ENCODE measurements around the gene ATF6B.

ATF6B gene

GRCh38 chr6:32081168-32081990 is 46.7 kb downstream of the ATF6B start:
- Histone ChIP-seq H3K9me3 (ENCODE audit: insufficient read depth, low read length) (no peaks in the 10 kb centered on the region), H3K27me3 (ENCODE audit: low read depth, low read length) (peaks cover 59% of the 10 kb centered on the region), H3K27ac (ENCODE audit: low read length) (no peak overlapping the region), H3K4me2 (ENCODE audit: low read length) (no peak overlapping the region), H4K20me1 (ENCODE audit: insufficient read depth, low read length) (peaks cover 3% of the 10 kb centered on the region; the same call in 1 of the 2 replicates), H3K4me3 (ENCODE audit: low read length) (no peak overlapping the region), H2AFZ (ENCODE audit: low read depth, low read length) (no peak overlapping the region), H3K79me2 (ENCODE audit: low read length) (no peaks in the 10 kb centered on the region), H3K36me3 (replicated peaks; ENCODE audit: low read depth, low read length) (no peaks in the 10 kb centered on the region), H3K9ac (ENCODE audit: low read length) (no peak overlapping the region), H3K4me1 (ENCODE audit: low read length) (peaks cover 6% of the 10 kb centered on the region)
- TF ChIP-seq EZH2phosphoT487 (IDR thresholded peaks at IDR 0.05; ENCODE audit: low read depth) = no peak
- no peak for TF ChIP-seq CTCF (IDR thresholded peaks at IDR 0.05; ENCODE audit: low read depth, low read length)

- Histone ChIP-seq H3K79me2 (ENCODE audit: low read length) (no peaks in the 10 kb centered on the region), H3K4me3 (ENCODE audit: low read length) (no peak overlapping the region), H3K4me2 (ENCODE audit: low read length) (no peak overlapping the region), H3K36me3 (replicated peaks; ENCODE audit: low read depth, low read length) (no peaks in the 10 kb centered on the region), H2AFZ (ENCODE audit: low read depth, low read length) (no peak overlapping the region), H3K27me3 (ENCODE audit: low read depth, low read length) (peaks cover 50% of the 10 kb centered on the region), H3K27ac (ENCODE audit: low read length) (no peak overlapping the region), H3K4me1 (ENCODE audit: low read length) (no peaks in the 10 kb centered on the region), H4K20me1 (ENCODE audit: insufficient read depth, low read length) (no peaks in the 10 kb centered on the region), H3K9me3 (ENCODE audit: insufficient read depth, low read length) (no peaks in the 10 kb centered on the region), H3K9ac (ENCODE audit: low read length) (no peak overlapping the region)
- no peak for TF ChIP-seq EZH2phosphoT487 (IDR thresholded peaks at IDR 0.05; ENCODE audit: low read depth)
- no peak for TF ChIP-seq CTCF (IDR thresholded peaks at IDR 0.05; ENCODE audit: low read depth, low read length)
Measured at GRCh38 chr6:32079566-32080290, 48.3 kb downstream of the ATF6B start.

- no peaks in the 10 kb centered on the region for H3K4me1 ChIP-seq (ENCODE audit: low read length)
- no peak overlapping the region for H3K27ac ChIP-seq (ENCODE audit: low read length)
- H3K4me2 ChIP-seq (ENCODE audit: low read length) = no peak overlapping the region
Measured at GRCh38 chr6:32076321-32076809, 51.7 kb downstream of the ATF6B start.

More at GRCh38 chr6:32076321-32076809, 51.7 kb downstream of the ATF6B start:
- H3K27me3 ChIP-seq (ENCODE audit: low read depth, low read length) = peaks cover 21% of the 10 kb centered on the region
- H2AFZ ChIP-seq (ENCODE audit: low read depth, low read length) = no peak overlapping the region
- TF ChIP-seq CTCF (IDR thresholded peaks at IDR 0.05; ENCODE audit: low read depth, low read length) = no peak
- TF ChIP-seq EZH2phosphoT487 (IDR thresholded peaks at IDR 0.05; ENCODE audit: low read depth) = no peak
- H3K36me3 ChIP-seq (replicated peaks; ENCODE audit: low read depth, low read length) = no peaks in the 10 kb centered on the region
- H3K9ac ChIP-seq (ENCODE audit: low read length) = no peak overlapping the region
- H3K4me3 ChIP-seq (ENCODE audit: low read length) = no peak overlapping the region
- no peaks in the 10 kb centered on the region for H4K20me1 ChIP-seq (ENCODE audit: insufficient read depth, low read length)
- no peaks in the 10 kb centered on the region for H3K9me3 ChIP-seq (ENCODE audit: insufficient read depth, low read length)
- no peaks in the 10 kb centered on the region for H3K79me2 ChIP-seq (ENCODE audit: low read length)
